Heart left ventricle (tissue), 13 donors: ENCODE measurements around the gene MRPL4.

Experiments
- POLR2A ChIP-seq, 2 donors: fragments of 450-650 bp; IDR thresholded peaks; one replicate each; pipeline ENCODE4 v1.6.1; 2017; ENCODE audit warnings: antibody characterized with exemption in 2 of 2, mild to moderate bottlenecking in 2 of 2, moderate library complexity in 2 of 2
- TF ChIP-seq, protein P1 (sequence below), 12 donors: fragments of 200-600 bp; sonication (generic) in 4 of 12; IDR thresholded peaks; one replicate each; pipeline versions ENCODE4 v1.5.0 to v1.8.0; 2018 to 2022; ENCODE audit warnings: antibody characterized with exemption in 12 of 12, mild to moderate bottlenecking in 5 of 12
- donor health status: ischemic (EF 13 %, LVEDD 7.1; RV severe dilation, severe dysfunction).
- donor health status: DM: no; HTN: yes; CAD: no.
- donor health status: DM: no; HTN: no; CAD: no.
- donor health status: ischemic (EF 25% LVEDD 6.9; RV normal size, moderate dysfunction).
- donor health status: ischemic (EF 25% LVEDD 5.7; RV mildly dilated, moderate dysfunction).
- donor health status: ischemic (EF 35%, LVEDD 5.7; RV mildly dilated, moderate dysfunction).
- donor health status: nonischemic (EF 11% LVEDD 7.7; RV severe dilation, severe dysfunction).
- donor health status: DM: yes; HTN: yes; CAD: no.
- donor health status: PGD.
- donor health status: ischemic (EF 29% LVEDD 5.4; RV normal size, mild dysfunction).
- donor health status: nonischemic (EF 23%, LVEDD 6.1; RV moderate dilation, normal function).

DNA sequence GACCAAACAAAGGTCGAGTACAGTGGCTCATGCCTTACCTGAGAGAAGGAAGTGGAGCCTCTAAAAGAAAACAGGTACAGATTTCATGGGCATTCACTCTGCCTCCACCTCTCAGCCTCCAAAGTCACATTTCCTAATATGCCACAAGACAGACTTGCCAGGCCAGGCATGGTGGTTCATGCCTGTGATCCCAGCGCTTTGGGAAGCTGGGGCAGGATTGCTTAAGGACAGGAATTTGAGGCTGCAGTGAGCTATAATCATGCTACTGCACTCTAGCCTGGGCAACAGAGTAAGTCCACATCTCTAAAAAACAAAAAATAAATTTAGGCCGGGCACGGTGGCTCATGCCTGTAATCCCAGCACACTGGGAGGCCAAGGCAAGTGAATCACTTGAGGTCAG lies 46.4 kb upstream of the MRPL4 start:
- TF ChIP-seq, protein P1, sequence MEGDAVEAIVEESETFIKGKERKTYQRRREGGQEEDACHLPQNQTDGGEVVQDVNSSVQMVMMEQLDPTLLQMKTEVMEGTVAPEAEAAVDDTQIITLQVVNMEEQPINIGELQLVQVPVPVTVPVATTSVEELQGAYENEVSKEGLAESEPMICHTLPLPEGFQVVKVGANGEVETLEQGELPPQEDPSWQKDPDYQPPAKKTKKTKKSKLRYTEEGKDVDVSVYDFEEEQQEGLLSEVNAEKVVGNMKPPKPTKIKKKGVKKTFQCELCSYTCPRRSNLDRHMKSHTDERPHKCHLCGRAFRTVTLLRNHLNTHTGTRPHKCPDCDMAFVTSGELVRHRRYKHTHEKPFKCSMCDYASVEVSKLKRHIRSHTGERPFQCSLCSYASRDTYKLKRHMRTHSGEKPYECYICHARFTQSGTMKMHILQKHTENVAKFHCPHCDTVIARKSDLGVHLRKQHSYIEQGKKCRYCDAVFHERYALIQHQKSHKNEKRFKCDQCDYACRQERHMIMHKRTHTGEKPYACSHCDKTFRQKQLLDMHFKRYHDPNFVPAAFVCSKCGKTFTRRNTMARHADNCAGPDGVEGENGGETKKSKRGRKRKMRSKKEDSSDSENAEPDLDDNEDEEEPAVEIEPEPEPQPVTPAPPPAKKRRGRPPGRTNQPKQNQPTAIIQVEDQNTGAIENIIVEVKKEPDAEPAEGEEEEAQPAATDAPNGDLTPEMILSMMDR (IDR thresholded peaks at IDR 0.05) = no peak
- no peak for TF ChIP-seq POLR2A (IDR thresholded peaks at IDR 0.05)
